Measurements from ENCODE around the gene NRF1.

GRCh38 chr7:129575699-129576098 is 35.8 kb upstream of the NRF1 start:
- no peak for TF ChIP-seq CTCF (IDR thresholded peaks at IDR 0.05; ENCODE audit: low read length)
- TF ChIP-seq EZH2 (IDR thresholded peaks at IDR 0.05; ENCODE audit: borderline replicate concordance, low read length): no peak
